Vagina (tissue), 2 donors: ENCODE data around the gene STEAP3. TPM values are rescaled to one million over a fixed set of nuclear protein-coding genes. Genes with fewer than 3 reads are reported as not detected.

Experiments
- DNase-seq, 2 donors: peaks; one replicate each; pipeline ENCODE4 v3.0.0-alpha.2; 2017; ENCODE audit errors: extremely low spot score in 2 of 2
- H3K27ac ChIP-seq: fragments of 200-600 bp; sonication (generic); one replicate; pipeline ENCODE4 v1.5.1; 2019
- H3K27me3 ChIP-seq: fragments of 200-600 bp; sonication (generic); one replicate; pipeline ENCODE4 v1.5.1; 2019
- H3K36me3 ChIP-seq, 2 donors: fragments of 200-600 bp; sonication (generic); one replicate each; pipeline ENCODE4 v1.5.1; 2017 to 2019
- H3K4me1 ChIP-seq: fragments of 200-600 bp; sonication (generic); one replicate; pipeline ENCODE4 v1.5.1; 2019
- H3K4me3 ChIP-seq, 2 donors: fragments of 200-600 bp; sonication (generic); 1 replicate in 1 of 2; 2 replicates in 1 of 2; pipeline ENCODE4 v1.5.1; 2016 to 2019
- H3K9me3 ChIP-seq: fragments of 200-600 bp; sonication (generic); one replicate; pipeline ENCODE4 v1.5.1; 2019
- POLR2A ChIP-seq, 2 donors: fragments of 450-650 bp; IDR thresholded peaks; one replicate each; pipeline ENCODE4 v1.6.1; 2017; ENCODE audit warnings: antibody characterized with exemption in 2 of 2, mild to moderate bottlenecking in 2 of 2, moderate library complexity in 2 of 2
- POLR2AphosphoS5 ChIP-seq, 2 donors: sonication (generic); formaldehyde crosslinking; IDR thresholded peaks; one replicate each; pipeline ENCODE4 v1.9.0; 2017; ENCODE audit warnings: antibody characterized with exemption in 2 of 2, mild to moderate bottlenecking in 2 of 2, low read depth in 1 of 2; ENCODE audit not compliant: insufficient read depth in 1 of 2
- intact Hi-C: fragments of 100-400 bp; cut with DNase I; formaldehyde crosslinking; loops from one replicate; pipeline ENCODE4 v1.15.1; 2023
- total RNA-seq: library from RNA; depleted of rRNA; stranded (reverse); fragments of >200 nt; gene quantifications from one replicate; pipeline ENCODE4 v1.2.3, GENCODE V29; 2016
- TF ChIP-seq, protein P1 (sequence below), 3 experiments: fragments of 450-650 bp in 2 of 3; fragments of 200-600 bp in 1 of 3; sonication (generic) in 1 of 3; IDR thresholded peaks; one replicate each; pipeline ENCODE4 v1.5.1; 2017 to 2019; ENCODE audit warnings: antibody characterized with exemption in 3 of 3, mild to moderate bottlenecking in 2 of 3, moderate library complexity in 2 of 3

The STEAP3 gene
- total RNA-seq, 1 donor from 2014 or later: 22.1 TPM

DNA sequence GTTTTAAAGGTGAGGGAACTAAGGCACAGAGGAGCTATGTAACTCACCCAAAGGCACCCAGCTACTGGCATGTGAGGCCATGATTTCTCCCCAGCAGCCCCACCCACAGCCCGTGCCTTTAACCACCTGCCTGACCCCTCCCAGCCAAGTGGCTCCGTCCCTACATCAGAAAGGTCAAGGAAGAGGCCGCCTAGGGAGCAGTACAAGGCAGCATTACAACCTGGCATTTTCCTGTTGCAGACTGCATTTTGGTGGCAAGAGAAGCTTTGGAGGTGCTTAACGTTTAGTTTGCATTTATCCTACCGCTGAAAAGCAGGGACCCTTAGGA lies 17.5 kb downstream of the STEAP3 start:
- H3K36me3 ChIP-seq: no peaks in the 10 kb centered on the region
- H3K9me3 ChIP-seq: no peaks in the 10 kb centered on the region
- no peak overlapping the region for H3K4me3 ChIP-seq
- no peak overlapping the region for H3K27ac ChIP-seq
- DNase-seq: no peak
- intact Hi-C loops: no loop called here
- TF ChIP-seq POLR2A (IDR thresholded peaks at IDR 0.05): no peak
- TF ChIP-seq, protein P1, sequence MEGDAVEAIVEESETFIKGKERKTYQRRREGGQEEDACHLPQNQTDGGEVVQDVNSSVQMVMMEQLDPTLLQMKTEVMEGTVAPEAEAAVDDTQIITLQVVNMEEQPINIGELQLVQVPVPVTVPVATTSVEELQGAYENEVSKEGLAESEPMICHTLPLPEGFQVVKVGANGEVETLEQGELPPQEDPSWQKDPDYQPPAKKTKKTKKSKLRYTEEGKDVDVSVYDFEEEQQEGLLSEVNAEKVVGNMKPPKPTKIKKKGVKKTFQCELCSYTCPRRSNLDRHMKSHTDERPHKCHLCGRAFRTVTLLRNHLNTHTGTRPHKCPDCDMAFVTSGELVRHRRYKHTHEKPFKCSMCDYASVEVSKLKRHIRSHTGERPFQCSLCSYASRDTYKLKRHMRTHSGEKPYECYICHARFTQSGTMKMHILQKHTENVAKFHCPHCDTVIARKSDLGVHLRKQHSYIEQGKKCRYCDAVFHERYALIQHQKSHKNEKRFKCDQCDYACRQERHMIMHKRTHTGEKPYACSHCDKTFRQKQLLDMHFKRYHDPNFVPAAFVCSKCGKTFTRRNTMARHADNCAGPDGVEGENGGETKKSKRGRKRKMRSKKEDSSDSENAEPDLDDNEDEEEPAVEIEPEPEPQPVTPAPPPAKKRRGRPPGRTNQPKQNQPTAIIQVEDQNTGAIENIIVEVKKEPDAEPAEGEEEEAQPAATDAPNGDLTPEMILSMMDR (IDR thresholded peaks at IDR 0.05): no peak
- no peak for TF ChIP-seq POLR2AphosphoS5 (IDR thresholded peaks at IDR 0.05; ENCODE audit: insufficient read depth in 1 of 2, low read depth in 1 of 2)
- H3K27me3 ChIP-seq: no peaks in the 10 kb centered on the region
- H3K4me1 ChIP-seq: peaks cover 13% of the 10 kb centered on the region

DNA sequence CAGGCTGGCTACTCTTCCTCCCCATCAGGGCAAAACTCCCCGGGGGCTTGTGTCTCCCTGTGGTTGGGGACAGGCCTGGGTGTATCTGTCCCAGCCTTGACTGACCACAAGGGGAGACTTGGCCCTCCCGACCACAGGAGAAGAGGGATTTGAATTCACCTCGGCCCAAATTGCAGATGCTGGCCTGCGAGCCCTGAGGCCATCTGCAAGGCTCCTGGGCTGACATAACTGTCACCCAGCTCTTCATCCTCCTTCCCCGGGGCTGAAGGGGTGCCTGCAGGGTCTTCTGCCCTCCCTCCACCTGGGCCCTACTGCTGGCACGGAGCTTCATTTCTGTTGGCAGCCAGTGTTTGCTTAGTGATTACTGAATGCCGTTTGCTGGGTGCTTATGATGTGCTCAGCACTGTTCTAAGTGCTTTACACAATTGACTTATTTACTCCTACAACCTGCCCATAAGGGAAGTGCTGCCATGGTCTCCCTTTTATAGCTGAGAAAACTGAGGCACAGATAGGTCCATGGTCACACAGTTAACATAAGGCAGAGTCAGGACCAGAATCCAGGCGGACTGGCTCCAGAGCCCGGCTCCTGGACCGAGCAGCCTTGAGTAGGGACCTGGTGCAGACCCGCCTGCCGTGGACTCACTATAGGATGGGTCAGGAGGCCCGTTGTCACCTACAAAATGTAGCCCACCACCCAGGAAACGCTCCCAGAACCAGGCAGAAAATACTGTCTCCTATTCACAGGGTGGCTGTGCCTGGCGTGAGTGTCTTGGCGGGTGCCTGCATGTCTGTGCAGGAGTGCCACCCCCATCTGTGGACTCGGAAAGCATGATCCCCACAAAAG lies 18.9 kb downstream of the STEAP3 start:
- Histone ChIP-seq H3K27ac (no peak overlapping the region), H3K27me3 (no peaks in the 10 kb centered on the region), H3K4me1 (peaks cover 13% of the 10 kb centered on the region), H3K36me3 (no peaks in the 10 kb centered on the region), H3K9me3 (no peaks in the 10 kb centered on the region), H3K4me3 (no peak overlapping the region)
- intact Hi-C loops: no loop called here
- TF ChIP-seq POLR2A (IDR thresholded peaks at IDR 0.05) (no peak), POLR2AphosphoS5 (IDR thresholded peaks at IDR 0.05; ENCODE audit: insufficient read depth in 1 of 2, low read depth in 1 of 2) (no peak)
- TF ChIP-seq, protein P1 (IDR thresholded peaks at IDR 0.05): no peak
- no peak for DNase-seq

DNA sequence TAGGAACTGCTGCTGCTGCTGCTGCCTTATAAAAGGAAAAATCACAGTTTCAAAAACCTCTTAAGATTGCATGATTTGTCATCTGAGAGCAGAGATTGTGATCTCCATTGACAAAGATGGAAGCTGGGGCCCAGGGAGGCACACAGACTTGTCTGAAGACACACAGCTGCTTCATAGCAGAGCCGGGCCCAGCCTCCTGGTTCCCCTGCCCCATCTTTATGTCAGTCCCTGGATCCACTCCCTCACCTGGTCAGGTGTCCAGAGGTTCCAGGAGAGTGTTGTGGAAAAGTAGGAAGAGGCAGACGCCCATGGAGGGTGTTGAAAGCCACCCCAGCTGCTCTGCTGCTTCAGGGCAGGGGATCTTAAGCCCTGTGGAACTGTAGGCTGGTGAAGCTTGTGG lies 20.0 kb downstream of the STEAP3 start:
- Histone ChIP-seq H3K27me3 (no peaks in the 10 kb centered on the region), H3K4me1 (peaks cover 13% of the 10 kb centered on the region), H3K4me3 (no peak overlapping the region), H3K9me3 (no peaks in the 10 kb centered on the region), H3K36me3 (no peaks in the 10 kb centered on the region), H3K27ac (no peak overlapping the region)
- TF ChIP-seq POLR2AphosphoS5 (IDR thresholded peaks at IDR 0.05; ENCODE audit: insufficient read depth in 1 of 2, low read depth in 1 of 2) (no peak), POLR2A (IDR thresholded peaks at IDR 0.05) (no peak)
- TF ChIP-seq, protein P1 (IDR thresholded peaks at IDR 0.05): no peak
- intact Hi-C loops: no loop called here
- no peak for DNase-seq

DNA sequence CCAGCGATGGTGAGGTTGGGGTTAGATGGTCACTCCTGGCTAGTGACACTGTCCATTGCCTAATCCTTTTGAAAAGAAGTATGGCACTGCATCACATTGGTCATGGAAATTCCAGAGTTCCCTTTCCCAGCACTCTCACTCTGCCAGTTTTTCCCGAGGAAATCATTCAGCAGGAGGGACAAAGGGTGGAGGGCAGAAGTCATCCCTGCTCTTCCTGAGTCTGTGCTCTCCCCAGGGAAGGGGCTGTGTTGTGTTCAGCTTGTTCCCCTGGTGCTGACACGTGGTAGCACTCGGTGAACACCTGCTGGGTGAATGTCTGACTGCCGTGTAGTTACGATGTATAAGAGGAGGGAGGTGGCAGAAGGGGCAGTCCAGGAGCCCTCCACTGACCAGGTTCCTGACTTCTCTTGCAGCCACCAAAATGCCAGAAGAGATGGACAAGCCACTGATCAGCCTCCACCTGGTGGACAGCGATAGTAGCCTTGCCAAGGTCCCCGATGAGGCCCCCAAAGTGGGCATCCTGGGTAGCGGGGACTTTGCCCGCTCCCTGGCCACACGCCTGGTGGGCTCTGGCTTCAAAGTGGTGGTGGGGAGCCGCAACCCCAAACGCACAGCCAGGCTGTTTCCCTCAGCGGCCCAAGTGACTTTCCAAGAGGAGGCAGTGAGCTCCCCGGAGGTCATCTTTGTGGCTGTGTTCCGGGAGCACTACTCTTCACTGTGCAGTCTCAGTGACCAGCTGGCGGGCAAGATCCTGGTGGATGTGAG lies 21.6 kb downstream of the STEAP3 start:
- Histone ChIP-seq H3K36me3 (no peaks in the 10 kb centered on the region), H3K4me1 (peaks cover 9% of the 10 kb centered on the region), H3K4me3 (no peak overlapping the region), H3K27me3 (no peaks in the 10 kb centered on the region), H3K9me3 (no peaks in the 10 kb centered on the region), H3K27ac (no peak overlapping the region)
- no peak for DNase-seq
- intact Hi-C loops: no loop called here
- TF ChIP-seq POLR2AphosphoS5 (IDR thresholded peaks at IDR 0.05; ENCODE audit: insufficient read depth in 1 of 2, low read depth in 1 of 2): no peak
- TF ChIP-seq, protein P1 (IDR thresholded peaks at IDR 0.05): no peak
- TF ChIP-seq POLR2A (IDR thresholded peaks at IDR 0.05): no peak

DNA sequence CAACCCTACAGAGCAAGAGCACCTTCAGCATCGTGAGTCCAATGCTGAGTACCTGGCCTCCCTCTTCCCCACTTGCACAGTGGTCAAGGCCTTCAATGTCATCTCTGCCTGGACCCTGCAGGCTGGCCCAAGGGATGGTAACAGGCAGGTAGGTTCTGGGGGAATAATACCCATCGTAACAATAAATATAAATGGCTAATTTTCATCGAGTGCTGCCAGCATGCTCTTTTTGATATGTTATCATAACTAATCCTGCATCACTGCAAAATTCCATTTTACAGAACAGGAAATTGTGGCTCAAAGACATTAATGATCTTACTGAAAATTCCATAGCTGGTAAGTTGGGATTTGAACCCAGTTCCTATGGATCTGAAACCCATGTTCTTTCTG lies 22.2 kb downstream of the STEAP3 start:
- no peak for DNase-seq
- no peaks in the 10 kb centered on the region for H3K27me3 ChIP-seq
- H3K9me3 ChIP-seq: no peaks in the 10 kb centered on the region
- H3K27ac ChIP-seq: no peak overlapping the region
- H3K4me1 ChIP-seq: peaks cover 3% of the 10 kb centered on the region
- TF ChIP-seq, protein P1 (IDR thresholded peaks at IDR 0.05): no peak
- TF ChIP-seq POLR2A (IDR thresholded peaks at IDR 0.05) (no peak), POLR2AphosphoS5 (IDR thresholded peaks at IDR 0.05; ENCODE audit: insufficient read depth in 1 of 2, low read depth in 1 of 2) (no peak)
- no peaks in the 10 kb centered on the region for H3K36me3 ChIP-seq
- no peak overlapping the region for H3K4me3 ChIP-seq
- intact Hi-C loops: no loop called here
